Head of caudate nucleus (tissue), 42 donors: ENCODE results near the gene ANKS1A.
A peak's percentile ranks its signal among the peaks of the same experiment; 100 is the strongest.

ENCODE experiments used
- DNase-seq, 42 donors: peaks; one replicate each; pipeline versions ENCODE4 v3.0.0 to v3.0.0-alpha.2; 2020 to 2021; ENCODE audit warnings: mixed read lengths in 7 of 42
- intact Hi-C: fragments of 100-400 bp; cut with DNase I; formaldehyde crosslinking; loops from one replicate; pipeline ENCODE4 v1.15.0; 2022

The ANKS1A gene

DNA sequence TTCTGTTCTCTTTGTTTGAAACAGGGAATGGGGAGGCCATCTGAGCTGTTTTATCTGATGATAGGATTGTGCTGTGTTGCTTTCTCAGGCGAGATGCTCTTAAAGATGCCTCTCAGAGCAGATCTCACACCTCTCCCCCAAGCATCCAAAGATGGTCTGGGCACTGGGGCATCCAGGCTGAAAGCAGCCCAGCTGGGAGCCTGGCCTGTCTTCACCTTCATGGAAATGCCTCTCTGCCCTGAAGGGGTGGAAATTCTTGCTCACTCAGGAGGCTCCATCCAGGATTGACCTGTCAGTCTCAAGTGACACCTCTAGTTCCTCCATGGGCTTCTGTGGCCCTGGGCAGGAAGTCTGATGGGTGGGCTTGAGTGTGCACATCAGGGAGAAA lies 165.7 kb downstream of the ANKS1A start:
- peak in 1 of 42 donors; percentile 14 for DNase-seq
- intact Hi-C loops, result no loop called here

DNA sequence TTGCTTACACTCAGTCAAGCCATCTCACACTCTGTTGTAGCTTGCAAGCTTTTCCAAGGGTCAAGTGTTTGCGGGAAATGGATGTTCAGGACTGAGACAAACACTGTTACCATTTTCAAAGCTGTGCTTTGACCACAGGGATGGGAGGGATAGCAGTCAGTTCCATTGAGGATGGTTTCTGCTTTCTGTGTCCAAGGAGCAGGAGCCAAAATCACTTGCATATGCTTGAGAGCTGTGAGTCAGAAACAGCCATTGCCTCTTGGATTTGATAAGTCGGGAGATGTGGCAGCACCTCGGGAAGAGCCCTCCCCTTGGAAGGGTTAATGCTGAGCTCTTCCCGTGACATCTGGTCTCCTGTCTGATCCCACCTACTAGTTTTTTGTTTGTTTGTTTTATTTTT lies 166.8 kb downstream of the ANKS1A start:
- no peak for DNase-seq
- intact Hi-C loops, result no loop called here

DNA sequence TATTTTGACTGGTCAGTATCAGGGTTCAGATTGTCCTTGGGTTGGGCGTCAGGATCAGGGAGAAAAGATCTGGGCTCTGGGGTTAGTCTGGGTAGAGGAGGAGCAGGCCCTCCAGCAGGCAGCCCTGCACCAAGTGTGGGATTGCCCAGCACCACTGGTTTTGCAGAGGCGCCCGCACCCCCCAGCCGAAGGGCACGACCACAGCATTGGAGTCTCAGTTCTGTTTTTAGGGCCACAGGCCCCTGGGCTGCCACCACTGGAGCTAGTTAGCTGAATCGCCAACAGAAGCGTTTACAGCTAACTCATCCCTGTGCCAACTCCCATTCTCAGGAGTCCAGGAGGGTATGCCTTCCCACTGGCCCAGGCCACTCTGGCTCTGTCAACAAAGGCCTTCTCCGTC lies 167.9 kb downstream of the ANKS1A start:
- intact Hi-C loops, result no loop called here
- no peak for DNase-seq

DNA sequence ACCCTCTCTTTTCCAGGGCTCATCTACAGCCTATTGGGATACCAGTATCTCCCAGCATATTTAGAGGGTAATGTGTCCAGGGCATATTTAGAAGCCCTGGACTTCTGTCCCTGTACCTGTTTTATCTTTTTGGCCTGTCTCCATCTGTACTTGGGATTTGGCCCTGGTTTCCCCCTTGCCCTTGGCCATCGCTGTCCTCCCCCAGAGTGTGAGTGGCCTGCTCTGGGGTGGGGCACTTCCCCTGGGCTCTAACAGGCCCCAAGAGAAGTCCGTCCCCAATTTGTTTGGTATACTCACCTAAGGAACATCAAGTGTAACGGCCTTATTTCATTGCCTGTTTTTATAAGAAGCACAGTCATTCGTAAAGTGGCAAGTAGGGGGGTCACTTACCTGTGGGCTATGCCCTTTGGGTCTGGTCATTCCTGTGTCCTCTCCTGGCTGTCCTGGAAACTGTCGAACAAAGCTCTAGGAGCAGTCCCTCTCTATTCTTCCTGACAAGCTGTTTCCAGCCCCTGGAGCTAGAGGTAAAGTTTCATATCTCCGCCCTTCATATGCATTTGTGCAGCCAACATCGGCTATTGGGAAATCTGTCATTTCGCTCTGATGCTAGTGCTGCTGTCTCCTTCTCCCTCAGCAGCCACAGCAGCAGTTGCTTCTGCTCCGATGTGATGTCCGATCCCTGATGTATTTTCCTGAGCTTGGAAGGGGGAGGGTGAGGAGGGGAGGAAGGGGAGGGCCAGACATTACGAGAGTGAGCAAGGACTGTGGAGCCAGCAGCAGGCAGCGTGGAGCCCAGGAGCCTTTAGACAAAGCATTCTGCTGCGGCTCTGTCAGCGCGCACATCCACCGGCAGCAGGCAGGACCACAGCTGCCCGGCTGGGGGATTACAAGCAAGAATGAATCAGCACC lies 168.6 kb downstream of the ANKS1A start:
- DNase-seq, result peak in 7 of 42 donors; percentile 25 to 78 (median 44)
- intact Hi-C loops, result no loop called here

DNA sequence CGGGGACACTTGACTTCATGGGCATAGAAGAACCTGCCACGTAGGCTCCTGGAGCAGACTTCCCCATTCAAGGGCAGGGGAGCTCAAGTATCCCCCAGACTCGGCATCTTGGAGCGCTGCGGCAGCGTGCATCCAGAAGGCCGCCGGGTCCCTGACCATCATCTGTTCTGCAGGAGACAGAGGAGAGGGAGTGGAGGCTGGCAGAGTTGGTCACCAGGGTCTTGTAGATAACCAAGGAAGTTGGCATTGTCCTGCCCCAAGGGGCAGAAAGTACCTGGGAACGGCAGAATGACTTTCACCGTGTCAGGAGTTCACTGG lies 169.3 kb downstream of the ANKS1A start:
- no peak for DNase-seq
- intact Hi-C loops, result no loop called here

DNA sequence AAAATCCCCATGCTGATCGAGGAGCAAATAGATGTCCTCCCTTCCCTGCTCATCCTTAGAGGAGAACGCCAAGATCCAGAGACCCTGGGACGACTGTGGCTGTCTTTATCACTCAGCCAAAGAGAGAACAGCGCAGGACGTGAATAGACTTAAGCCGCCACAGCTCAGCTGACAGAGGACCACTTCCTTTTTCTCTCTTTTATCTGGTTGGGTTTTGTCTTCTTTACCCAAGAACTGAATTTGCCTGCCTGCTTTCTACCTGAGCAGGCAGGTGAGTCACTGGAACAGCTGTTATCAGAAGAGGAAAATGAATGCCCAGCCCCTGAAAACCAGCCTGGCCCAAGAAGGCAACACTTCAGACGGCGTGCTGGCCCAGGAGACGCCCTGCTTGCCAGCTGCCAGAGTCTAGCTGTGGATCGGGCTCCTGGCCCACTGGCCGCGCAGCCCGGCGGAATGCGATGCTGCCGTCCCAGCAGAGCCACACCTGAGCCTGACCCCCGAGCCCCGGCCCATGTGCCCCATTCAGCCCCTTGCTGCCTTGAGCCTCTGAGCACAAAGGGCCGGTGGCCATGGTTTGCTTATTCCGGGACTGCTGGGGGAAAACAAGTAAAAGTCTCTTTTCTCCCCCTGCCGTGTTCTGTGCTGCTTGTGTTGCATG lies 169.9 kb downstream of the ANKS1A start:
- intact Hi-C loops, result no loop called here
- no peak for DNase-seq

DNA sequence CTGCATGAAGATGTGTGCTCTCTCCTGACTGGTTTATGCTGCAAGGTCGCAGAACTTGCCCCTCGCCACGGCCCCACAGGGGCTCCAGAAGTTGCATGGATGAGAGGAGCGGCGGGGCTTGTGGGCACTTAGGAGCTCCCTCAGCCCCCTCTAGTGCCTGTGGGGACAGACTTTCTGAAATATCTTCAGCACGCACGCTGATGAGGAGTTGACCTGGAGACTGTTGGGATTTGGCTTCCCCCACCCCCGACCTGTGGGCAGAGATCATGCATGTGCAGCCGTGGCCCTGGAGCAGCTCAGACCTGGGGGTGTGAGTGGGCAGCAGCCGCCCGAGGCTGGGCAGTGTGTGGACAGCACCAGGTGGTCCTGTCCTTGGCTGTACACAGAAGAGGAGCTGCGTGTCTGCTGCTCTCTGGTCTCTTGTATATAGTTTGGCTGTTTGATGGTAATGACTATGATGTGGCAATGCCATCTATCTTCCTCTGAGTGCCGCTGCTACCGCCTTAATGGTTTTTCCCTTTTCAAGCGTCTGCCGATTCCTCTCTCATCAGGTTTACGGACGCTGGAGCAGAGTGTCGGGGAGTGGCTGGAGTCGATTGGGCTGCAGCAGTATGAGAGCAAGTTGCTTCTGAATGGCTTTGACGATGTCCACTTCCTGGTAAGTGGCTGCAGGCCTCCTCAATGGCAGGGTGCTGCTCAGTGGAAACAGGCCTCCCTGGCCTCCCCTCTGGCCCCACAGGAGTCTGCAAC lies 170.7 kb downstream of the ANKS1A start:
- DNase-seq, result peak in 7 of 42 donors; percentile 24 to 69 (median 42)
- intact Hi-C loops, result no loop called here

DNA sequence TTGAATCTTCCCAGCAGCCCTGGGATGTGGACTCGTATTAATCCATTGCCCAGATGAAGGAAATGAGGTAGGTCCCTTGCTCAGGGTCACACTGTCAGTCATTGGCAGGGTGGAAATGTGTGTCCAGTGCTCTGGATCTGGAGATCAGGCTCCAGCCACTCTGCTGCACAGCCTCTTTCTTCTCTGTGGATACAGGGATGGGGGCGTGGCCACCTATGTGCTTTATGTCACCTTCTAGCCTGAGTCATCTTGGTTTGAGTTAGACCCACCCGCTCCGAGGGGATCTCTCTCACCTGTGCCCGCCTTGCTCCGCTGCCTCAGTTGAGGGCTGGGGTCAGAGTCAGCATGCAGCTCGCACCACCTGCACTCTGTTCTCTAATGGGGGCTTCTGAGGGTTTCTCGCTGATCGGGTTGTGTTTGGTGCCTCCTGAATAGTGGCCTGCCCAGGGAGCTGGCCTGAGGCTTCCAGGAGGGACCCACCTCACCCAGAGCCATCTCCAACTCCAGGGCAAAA lies 172.1 kb downstream of the ANKS1A start:
- DNase-seq, result no peak
- intact Hi-C loops, result no loop called here

DNA sequence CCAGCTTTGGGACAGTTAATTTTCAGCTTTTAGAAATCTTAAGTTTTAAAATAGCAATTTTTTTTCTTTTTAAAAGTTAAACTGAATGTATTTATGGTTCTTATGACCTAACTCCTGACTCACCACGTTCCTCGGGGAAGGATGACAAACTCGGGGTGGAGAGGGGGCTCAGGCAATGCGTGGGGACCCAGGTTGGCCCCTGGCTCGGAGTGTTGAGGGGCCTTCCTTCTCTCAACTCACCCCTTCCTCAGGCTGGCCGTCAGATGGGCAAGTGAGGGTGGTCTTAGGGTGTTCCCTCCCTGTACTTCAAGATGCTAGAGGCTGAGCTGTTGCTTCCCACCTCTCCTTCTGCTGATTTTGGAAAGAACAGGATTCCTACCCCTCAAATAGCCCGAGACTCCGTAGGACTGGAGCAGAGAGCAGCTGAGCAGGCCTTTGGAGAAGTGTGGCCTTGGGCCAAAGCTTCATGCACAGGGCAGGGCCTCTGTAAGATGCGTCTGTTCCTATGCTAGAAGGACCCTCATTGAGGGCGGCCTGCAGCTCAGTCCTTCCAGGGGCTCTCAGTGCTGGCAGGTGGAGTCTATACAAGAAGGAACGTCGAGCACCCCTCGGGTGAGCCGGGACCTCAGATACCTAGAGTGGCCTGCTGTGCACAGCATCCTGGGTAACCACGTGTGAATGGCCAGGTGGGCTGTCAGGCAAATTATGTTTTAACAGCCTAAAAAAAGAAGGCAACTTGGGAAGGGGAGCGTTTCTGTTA lies 172.8 kb downstream of the ANKS1A start:
- intact Hi-C loops, result no loop called here
- DNase-seq, result no peak

DNA sequence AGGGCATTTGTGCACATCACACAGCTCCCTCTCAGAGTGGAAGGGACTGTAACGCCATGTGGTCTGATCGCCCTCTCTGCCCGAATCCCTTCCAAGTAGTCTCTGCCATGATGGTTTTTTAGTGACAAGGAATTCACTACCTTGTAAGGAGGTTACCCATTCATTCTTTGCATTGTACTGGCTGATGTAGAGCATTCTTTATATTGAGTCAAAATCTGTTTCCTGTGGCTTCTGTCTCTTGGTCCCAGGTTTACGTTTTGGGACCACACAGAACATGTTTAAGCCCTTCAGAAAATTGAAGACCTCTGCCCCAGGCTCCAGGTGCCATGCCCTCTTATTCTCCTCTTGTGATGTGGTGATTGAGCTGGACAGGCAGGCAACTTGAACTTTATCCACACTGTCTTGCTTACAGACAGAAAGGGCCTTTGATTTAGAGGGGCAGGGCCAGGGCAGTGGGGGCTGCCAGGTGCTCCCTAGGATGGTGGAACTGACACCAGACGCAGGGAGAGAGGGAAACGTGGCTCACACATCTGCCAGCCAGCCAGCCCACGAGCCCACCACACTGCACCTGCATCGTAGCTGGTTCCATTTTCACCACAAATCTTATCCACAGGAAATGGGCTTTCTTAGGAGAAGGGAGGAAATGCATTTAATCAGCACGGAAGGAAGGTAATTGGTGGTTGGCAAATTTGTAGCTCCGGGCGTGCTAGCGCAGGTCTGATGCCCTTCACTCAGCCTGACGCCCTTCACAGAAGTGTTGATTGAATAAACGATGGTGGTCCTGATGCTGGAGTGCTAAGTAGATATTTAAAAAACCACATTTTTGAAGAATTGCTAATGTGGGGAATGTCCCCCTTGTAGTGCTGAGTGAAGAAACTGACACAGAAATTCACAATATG lies 173.9 kb downstream of the ANKS1A start:
- intact Hi-C loops, result no loop called here
- no peak for DNase-seq

DNA sequence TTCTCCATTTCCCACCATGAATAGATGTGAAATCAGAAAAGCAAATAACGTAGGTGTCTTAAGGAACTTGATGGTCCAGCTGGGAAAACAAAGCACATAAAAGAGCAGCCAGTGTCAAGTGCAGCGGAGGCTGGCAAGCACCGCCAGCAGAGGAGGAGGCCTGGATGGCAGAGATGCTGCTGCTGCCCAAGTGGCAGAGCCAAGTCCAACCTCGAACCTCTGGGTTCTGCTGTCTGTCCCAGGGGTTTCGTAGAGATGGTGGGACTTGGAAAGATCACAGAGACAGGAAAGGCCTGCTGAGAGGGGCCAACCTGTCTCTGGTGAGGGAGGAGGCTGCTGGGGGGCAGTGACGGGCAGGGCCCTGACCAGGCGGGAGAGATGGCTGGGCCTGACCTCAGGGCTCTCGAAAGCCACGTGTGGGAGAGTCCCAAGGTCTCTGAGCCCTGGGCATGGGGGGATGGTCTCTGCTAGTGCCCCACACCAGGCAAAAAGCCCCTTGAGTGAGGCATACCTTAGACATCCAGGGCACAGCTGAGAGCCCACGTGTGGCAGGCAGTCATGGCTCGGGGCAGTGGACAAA lies 174.7 kb downstream of the ANKS1A start:
- intact Hi-C loops, result no loop called here
- DNase-seq, result no peak

DNA sequence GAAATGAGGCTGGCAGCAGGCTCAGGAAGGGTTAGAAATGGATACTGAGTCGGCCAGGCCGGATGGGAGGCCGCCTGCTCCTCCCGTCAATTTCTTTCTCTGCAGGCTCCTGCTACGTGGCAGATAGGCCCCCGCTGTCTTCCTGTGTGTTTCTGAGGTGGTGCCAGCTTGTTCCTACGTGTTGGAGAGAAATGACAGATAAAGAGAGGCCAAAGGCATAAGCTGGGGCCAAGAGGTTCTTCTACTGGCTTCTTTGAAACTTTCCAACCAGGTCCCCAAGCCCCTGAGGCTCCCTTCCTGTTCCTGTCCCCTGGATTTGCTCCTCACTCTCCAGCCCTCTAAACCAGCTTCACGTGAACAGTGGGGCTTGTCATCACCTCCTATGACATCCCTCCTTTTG lies 175.2 kb downstream of the ANKS1A start:
- DNase-seq, result no peak
- intact Hi-C loops, result no loop called here

DNA sequence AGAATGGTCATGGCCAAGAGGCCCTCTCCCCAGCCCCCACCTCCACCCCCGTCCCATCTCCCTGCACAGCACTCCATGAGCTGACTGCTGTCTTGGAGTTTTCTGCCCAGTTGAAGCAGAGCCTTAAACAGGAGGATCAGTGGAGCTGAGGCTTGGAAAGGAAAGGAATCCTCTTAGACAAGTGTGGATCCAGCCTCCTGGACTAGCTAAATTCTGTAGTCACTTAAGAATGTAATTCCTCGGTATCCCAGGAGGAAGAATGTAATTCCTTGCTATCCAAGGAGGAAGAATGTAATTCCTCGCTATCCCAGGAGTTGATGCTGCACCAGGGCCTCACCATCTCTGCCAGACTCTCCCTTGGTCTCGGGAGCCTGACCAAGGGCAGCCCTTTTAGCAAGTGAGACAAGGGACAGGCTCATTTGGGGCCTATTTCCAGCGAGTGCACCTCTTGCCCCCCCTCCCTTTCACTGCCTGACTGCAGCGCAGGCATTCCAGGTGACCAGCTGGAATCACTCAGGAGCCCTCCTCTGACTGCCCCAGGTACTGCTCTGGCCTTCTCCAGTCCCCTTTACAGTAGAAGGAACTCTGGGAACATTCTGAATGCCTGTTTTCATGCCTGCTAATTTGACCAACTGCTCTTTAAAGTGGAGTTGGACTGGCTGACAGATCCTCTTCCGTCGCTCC lies 175.8 kb downstream of the ANKS1A start:
- no peak for DNase-seq
- intact Hi-C loops, result no loop called here

DNA sequence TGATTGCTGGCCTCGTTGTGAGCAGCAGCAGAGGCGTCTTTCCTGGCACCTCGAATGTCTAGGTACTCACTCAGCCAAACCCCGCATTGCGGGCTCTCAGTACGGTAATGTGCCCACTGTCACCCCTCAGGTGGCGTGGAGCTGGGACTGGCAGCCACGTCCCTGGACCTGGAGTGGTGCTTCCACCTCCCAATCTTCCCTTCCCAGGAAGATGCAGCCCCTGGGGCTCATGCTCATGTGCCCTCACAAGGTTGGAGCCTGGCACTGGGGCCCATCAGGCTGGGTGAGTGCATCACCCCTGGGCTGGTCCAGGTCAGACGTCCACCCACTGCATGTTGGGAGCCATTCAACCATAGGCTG lies 176.4 kb downstream of the ANKS1A start:
- intact Hi-C loops, result no loop called here
- DNase-seq, result no peak

DNA sequence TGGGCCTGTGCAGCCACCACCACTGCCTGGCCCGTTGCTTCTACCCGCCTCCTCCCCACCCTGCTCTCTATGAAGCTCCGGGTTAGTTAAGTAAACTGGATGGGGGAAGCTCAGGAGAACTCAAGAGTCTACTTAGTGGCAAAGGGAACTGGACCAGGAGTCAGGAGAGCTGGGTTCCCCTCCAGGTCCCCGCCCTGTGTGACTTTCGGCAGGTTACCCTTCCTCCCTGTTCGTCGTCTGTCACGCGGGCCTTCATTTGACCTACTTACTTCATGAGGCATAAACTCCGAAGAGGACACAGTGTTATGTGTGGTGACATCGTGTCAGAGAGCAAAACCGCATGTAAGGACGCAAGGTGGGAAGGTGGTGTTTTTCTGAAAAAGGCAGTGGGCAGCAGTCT lies 176.8 kb downstream of the ANKS1A start:
- intact Hi-C loops, result no loop called here
- no peak for DNase-seq

DNA sequence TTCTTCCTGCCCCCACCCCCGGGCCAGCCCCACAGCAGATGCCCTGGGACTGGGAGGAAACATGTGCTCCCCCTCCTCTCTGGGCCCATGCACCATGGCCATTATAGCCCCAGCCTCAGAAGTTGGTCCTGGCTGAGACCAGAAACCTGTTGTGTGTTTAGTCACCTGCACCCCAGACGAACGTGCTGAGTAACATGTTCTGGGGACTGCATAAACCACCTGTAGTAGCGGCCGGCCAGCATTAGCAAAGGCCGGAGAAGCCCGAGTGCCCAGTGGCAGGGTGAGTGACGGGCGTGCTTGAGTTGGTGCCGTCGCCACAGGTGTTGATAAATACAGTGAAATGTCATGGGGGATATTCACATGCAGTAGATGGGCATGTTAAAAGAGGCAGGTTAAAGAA lies 178.2 kb downstream of the ANKS1A start:
- intact Hi-C loops, result no loop called here
- DNase-seq, result no peak

DNA sequence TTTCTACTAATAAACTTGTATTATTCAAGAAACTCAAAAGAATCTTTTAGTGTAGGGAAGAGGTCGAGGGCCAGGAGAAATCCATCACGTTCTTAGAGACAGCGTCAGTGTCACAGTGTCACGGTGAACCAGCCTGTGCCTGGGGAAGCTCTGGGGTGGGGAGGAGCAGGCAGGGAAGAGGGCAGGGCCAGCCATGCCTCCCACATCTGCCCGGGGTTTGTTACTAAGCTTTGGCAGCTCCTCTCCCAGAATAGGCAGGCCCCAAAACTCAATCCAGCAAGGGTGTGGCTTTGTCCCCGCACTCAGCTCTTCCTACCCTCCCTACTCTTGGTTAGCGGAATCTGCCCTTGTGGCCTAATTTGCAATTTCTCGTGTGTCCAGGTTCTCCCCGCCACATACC lies 179.2 kb downstream of the ANKS1A start:
- DNase-seq, result no peak
- intact Hi-C loops, result no loop called here
